IMR-90 (cell line): ENCODE data around the gene MEGF6. TPM values are rescaled to one million over a fixed set of nuclear protein-coding genes. Genes with fewer than 3 reads are reported as not detected.

Experiments
- ATAC-seq: fragments of 200-7000 bp; cut with Tn5 transposase; 2 replicates; pipeline ENCODE4 v1.9.1; 2020; ENCODE audit warnings: low read depth, mild to moderate bottlenecking, moderate library complexity
- BruUV-seq: library from RNA; stranded (reverse); fragments of 400-500 nt; replicated peaks from 2 replicates; lab custom pipeline; 2021; lab: Mats Ljungman, UMichigan
- CTCF ChIA-PET: fragments of 300-600 bp; formaldehyde crosslinking; extraction: SDS; loops from one replicate; lab custom pipeline; 2021; ENCODE audit warnings: antibody characterized with exemption; lab: Yijun Ruan, JAX
- POLR2A ChIA-PET: fragments of 300-600 bp; sonication (Branson Sonifier 250); formaldehyde crosslinking; loops from one replicate; lab custom pipeline; 2022; ENCODE audit warnings: antibody characterized with exemption; ENCODE audit not compliant: unreplicated experiment; lab: Charles Lee
- DNase-seq: peaks from one replicate; pipeline ENCODE4 v3.0.0; 2013
- H2AFZ ChIP-seq: replicated peaks from 2 replicates; pipeline ENCODE3; 2013; ENCODE audit warnings: low read length, mild to moderate bottlenecking; ENCODE audit not compliant: poor library complexity
- H2AK5ac ChIP-seq: 2 replicates; pipeline ENCODE4 v1.6.1; 2013; ENCODE audit warnings: low read depth, low read length, inconsistent platforms
- H2AK9ac ChIP-seq: replicated peaks from 2 replicates; pipeline ENCODE3; 2013; ENCODE audit warnings: mild to moderate bottlenecking, low read depth, low read length, moderate library complexity; ENCODE audit not compliant: poor library complexity
- H2BK120ac ChIP-seq: 2 replicates; pipeline ENCODE4 v1.6.1; 2013; ENCODE audit warnings: low read depth, low read length, inconsistent platforms
- H2BK15ac ChIP-seq: 3 replicates; pipeline ENCODE4 v1.6.1; 2013; ENCODE audit warnings: low read depth, low read length, inconsistent platforms
- H2BK20ac ChIP-seq: 2 replicates; pipeline ENCODE4 v1.6.1; 2013; ENCODE audit warnings: low read depth, mild to moderate bottlenecking, inconsistent platforms, low read length, moderate library complexity
- H2BK5ac ChIP-seq: 2 replicates; pipeline ENCODE4 v1.6.1; 2013; ENCODE audit warnings: mild to moderate bottlenecking, low read depth, low read length, inconsistent platforms; ENCODE audit not compliant: poor library complexity, severe bottlenecking
- H3K14ac ChIP-seq: replicated peaks from 2 replicates; pipeline ENCODE4 v1.6.1; 2013; ENCODE audit warnings: low read depth, low read length, inconsistent platforms
- H3K18ac ChIP-seq: 2 replicates; pipeline ENCODE4 v1.6.1; 2013; ENCODE audit warnings: low read depth, low read length, control low read depth
- H3K23ac ChIP-seq: 2 replicates; pipeline ENCODE4 v1.6.1; 2013; ENCODE audit warnings: low read depth, low read length, inconsistent platforms
- H3K27ac ChIP-seq: 2 replicates; pipeline ENCODE4 v1.5.1; 2013; ENCODE audit warnings: mild to moderate bottlenecking, control low read depth, low read length; ENCODE audit not compliant: insufficient read depth
- H3K27me3 ChIP-seq: 2 replicates; pipeline ENCODE4 v1.6.1; 2013; ENCODE audit warnings: low read length; ENCODE audit not compliant: control insufficient read depth, insufficient read depth
- H3K36me3 ChIP-seq: 2 replicates; pipeline ENCODE4 v1.6.1; 2013; ENCODE audit warnings: low read length, mixed read lengths; ENCODE audit not compliant: control insufficient read depth, insufficient read depth
- H3K4ac ChIP-seq: 2 replicates; pipeline ENCODE4 v1.6.1; 2013; ENCODE audit warnings: low read depth, low read length, inconsistent platforms
- H3K4me1 ChIP-seq: 2 replicates; pipeline ENCODE4 v1.6.1; 2013; ENCODE audit warnings: low read length, mixed read lengths; ENCODE audit not compliant: control insufficient read depth, insufficient read depth
- H3K4me2 ChIP-seq: 2 replicates; pipeline ENCODE4 v1.6.1; 2013; ENCODE audit warnings: low read depth, mild to moderate bottlenecking, control low read depth, low read length, moderate library complexity
- H3K4me3 ChIP-seq: 2 replicates; pipeline ENCODE4 v1.5.1; 2013; ENCODE audit warnings: low read depth, mild to moderate bottlenecking, control low read depth, low read length, moderate library complexity; ENCODE audit not compliant: insufficient read depth
- H3K56ac ChIP-seq: 2 replicates; pipeline ENCODE4 v1.6.1; 2013; ENCODE audit warnings: low read length, inconsistent platforms; ENCODE audit not compliant: insufficient read depth; ENCODE audit errors: extremely low read depth
- H3K79me1 ChIP-seq, 2 experiments: 2 replicates each; pipeline ENCODE4 v1.6.1; 2013; ENCODE audit warnings: low read length in 2 of 2, inconsistent platforms in 1 of 2, low read depth in 1 of 2
- H3K9ac ChIP-seq: 2 replicates; pipeline ENCODE4 v1.6.1; 2013; ENCODE audit warnings: low read depth, low read length, control low read depth
- H3K9me1 ChIP-seq: 2 replicates; pipeline ENCODE4 v1.6.1; 2013; ENCODE audit warnings: low read length, inconsistent platforms; ENCODE audit not compliant: insufficient read depth
- H3K9me3 ChIP-seq: 2 replicates; pipeline ENCODE4 v1.6.1; 2013; ENCODE audit warnings: low read length; ENCODE audit not compliant: control insufficient read depth, insufficient read depth
- H4K20me1 ChIP-seq: 2 replicates; pipeline ENCODE4 v1.6.1; 2013; ENCODE audit warnings: low read length, inconsistent platforms; ENCODE audit not compliant: insufficient read depth
- H4K5ac ChIP-seq: 2 replicates; pipeline ENCODE4 v1.6.1; 2013; ENCODE audit warnings: mild to moderate bottlenecking, low read depth, low read length, control low read depth
- H4K8ac ChIP-seq, 2 experiments: 2 replicates each; pipeline ENCODE4 v1.6.1; 2013; ENCODE audit warnings: low read depth in 2 of 2, low read length in 2 of 2, control low read depth in 1 of 2, inconsistent platforms in 1 of 2
- H4K91ac ChIP-seq: 2 replicates; pipeline ENCODE4 v1.6.1; 2013; ENCODE audit warnings: low read depth, low read length, inconsistent platforms; ENCODE audit not compliant: insufficient read depth
- BHLHE40 ChIP-seq: fragments of 150-350 bp; IDR thresholded peaks from 2 replicates; pipeline ENCODE4 v1.6.1; 2016; ENCODE audit warnings: mild to moderate bottlenecking, low read depth, low read length
- CHD1 ChIP-seq: IDR thresholded peaks from 2 replicates; pipeline ENCODE4 v1.6.1; 2012; ENCODE audit warnings: low read depth, low read length, improper control_type of control experiment
- MAFK ChIP-seq: IDR thresholded peaks from 2 replicates; pipeline ENCODE4 v1.6.1; 2012; ENCODE audit warnings: low read depth, low read length, improper control_type of control experiment
- POLR2A ChIP-seq: IDR thresholded peaks from 2 replicates; pipeline ENCODE4 v1.6.1; 2012; ENCODE audit warnings: mild to moderate bottlenecking, low read depth, low read length
- RFX5 ChIP-seq: IDR thresholded peaks from 2 replicates; pipeline ENCODE4 v1.8.0; 2012; ENCODE audit warnings: low read depth, mild to moderate bottlenecking, low read length, moderate library complexity
- WGBS, 2 experiments: methylation state at CpG; one replicate each; pipeline versions ENCODE4 v1.1.5 to v1.1.7; 2013; ENCODE audit warnings: missing lambda C conversion rate in 2 of 2; ENCODE audit not compliant: insufficient read length in 1 of 2; ENCODE audit errors: extremely low coverage in 2 of 2; 5-methylcytosine and 5-hydroxymethylcytosine counted together
- dilution Hi-C: fragments of 300-500 bp; cut with HindIII; formaldehyde crosslinking; loops from one replicate; pipeline ENCODE4 v1.14.3; 2018; ENCODE audit warnings: low sequenced_read_pairs; ENCODE audit not compliant: unreplicated experiment
- in situ Hi-C: fragments of 300-500 bp; cut with MboI; formaldehyde crosslinking; loops from 3 replicates; pipeline ENCODE4 v1.14.3; 2019; ENCODE audit warnings: low sequenced_read_pairs, inconsistent platforms, mixed read lengths
- intact Hi-C: fragments of 100-400 bp; cut with micrococcal nuclease; formaldehyde crosslinking; loops from 2 replicates; pipeline ENCODE4 v1.10.0; 2022
- polyA plus RNA-seq, 3 experiments: library from polyadenylated mRNA; depleted of rRNA; stranded (reverse); fragments of >200 nt; gene quantifications; 2 replicates each; pipeline ENCODE4 v1.2.3, GENCODE V29; 2012; ENCODE audit warnings: low replicate concordance in 1 of 3
- total RNA-seq: library from RNA; depleted of rRNA; stranded (reverse); fragments of >200 nt; gene quantifications from 2 replicates; pipeline ENCODE4 v1.2.3, GENCODE V29; 2012
- TF ChIP-seq, protein P1 (sequence below): fragments of 150-350 bp; IDR thresholded peaks from 2 replicates; pipeline ENCODE4 v1.6.1; 2017; ENCODE audit warnings: mild to moderate bottlenecking, antibody characterized with exemption, low read length, low read depth
- TF ChIP-seq, protein P2 (sequence below): fragments of 150-350 bp; IDR thresholded peaks from 2 replicates; pipeline ENCODE4 v1.6.1; 2016; ENCODE audit warnings: low read depth, mild to moderate bottlenecking, low read length, moderate library complexity, borderline replicate concordance

The MEGF6 gene
- total and polyA plus RNA-seq, 2 of the 4 experiments (the other 2 are of a cell fraction): 0.72 to 4.1 TPM

DNA sequence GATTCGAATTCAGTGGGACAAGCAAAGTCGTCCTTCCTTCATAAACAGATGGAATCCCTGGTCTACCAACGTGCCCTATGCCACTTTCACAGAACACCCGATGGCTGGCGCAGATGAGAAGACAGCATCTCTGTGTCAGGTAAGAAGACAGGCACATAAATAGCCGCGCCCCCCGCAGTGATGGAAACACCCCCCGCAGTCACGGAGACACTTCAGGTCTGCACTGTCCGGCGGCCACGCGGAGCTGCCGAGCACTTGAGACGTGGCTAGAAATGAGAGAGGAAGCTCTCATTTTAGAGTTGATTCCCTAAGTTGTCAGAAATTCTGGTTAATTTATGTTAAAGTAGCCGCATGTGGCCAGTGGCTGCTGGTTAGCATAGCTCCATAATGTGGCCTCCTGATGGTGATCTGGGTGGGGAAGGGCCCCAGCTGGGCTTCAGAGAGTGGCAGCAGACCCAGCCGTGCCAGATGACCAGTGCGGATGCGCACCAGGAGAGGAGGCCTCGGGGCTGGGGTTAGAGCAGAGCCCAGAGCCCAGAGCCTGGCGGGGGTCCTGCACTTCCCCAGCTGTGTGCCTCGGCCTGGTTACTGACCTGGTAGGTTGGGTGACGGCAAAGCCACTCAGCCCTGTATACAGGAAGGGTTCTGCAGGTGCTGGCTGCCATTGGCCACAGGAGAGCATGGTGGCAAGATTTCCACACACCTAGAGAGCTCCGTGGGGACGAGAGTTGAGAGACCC, 16.4 kb upstream of the MEGF6 start:
- no peaks in the 10 kb centered on the region for H3K27me3 ChIP-seq
- no peak overlapping the region for H3K4me2 ChIP-seq
- no peak overlapping the region for H4K5ac ChIP-seq
- H2BK5ac ChIP-seq: no peak overlapping the region
- ChIA-PET POLR2A (no interaction called here), CTCF (no interaction called here)
- no peak overlapping the region for H3K18ac ChIP-seq
- TF ChIP-seq RFX5 (no peak), POLR2A (no peak), MAFK (no peak), BHLHE40 (no peak), CHD1 (no peak)
- TF ChIP-seq, protein P1, sequence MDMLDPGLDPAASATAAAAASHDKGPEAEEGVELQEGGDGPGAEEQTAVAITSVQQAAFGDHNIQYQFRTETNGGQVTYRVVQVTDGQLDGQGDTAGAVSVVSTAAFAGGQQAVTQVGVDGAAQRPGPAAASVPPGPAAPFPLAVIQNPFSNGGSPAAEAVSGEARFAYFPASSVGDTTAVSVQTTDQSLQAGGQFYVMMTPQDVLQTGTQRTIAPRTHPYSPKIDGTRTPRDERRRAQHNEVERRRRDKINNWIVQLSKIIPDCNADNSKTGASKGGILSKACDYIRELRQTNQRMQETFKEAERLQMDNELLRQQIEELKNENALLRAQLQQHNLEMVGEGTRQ: no peak
- TF ChIP-seq, protein P2, sequence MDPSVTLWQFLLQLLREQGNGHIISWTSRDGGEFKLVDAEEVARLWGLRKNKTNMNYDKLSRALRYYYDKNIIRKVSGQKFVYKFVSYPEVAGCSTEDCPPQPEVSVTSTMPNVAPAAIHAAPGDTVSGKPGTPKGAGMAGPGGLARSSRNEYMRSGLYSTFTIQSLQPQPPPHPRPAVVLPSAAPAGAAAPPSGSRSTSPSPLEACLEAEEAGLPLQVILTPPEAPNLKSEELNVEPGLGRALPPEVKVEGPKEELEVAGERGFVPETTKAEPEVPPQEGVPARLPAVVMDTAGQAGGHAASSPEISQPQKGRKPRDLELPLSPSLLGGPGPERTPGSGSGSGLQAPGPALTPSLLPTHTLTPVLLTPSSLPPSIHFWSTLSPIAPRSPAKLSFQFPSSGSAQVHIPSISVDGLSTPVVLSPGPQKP: no peak
- no peak overlapping the region for H3K27ac ChIP-seq
- H3K79me1 ChIP-seq: peaks cover 12 to 23% of the 10 kb centered on the region in 2 experiments; a peak in 3 of 4 replicates
- no TSS peak for BruUV-seq
- no peak overlapping the region for H3K14ac ChIP-seq
- no peak overlapping the region for H3K4me3 ChIP-seq
- WGBS, 2 experiments: 98% methylated on average over 5 of the region's 26 CpGs; no CpG with 5 or more reads in 1 of the 2 experiments
- no peaks in the 10 kb centered on the region for H3K9me3 ChIP-seq
- H4K20me1 ChIP-seq: no peaks in the 10 kb centered on the region; the same call in none of the 2 replicates
- H3K9ac ChIP-seq: no peak overlapping the region
- no peak overlapping the region for H2BK15ac ChIP-seq
- ATAC-seq: no peak
- H3K56ac ChIP-seq: no peak overlapping the region
- H2BK20ac ChIP-seq: no peak overlapping the region
- H3K9me1 ChIP-seq: no peaks in the 10 kb centered on the region; the same call in 1 of the 2 replicates
- peaks cover 7% of the 10 kb centered on the region for H3K4me1 ChIP-seq
- H4K91ac ChIP-seq: no peak overlapping the region
- in situ Hi-C loops: no loop called here
- no peak overlapping the region for H3K4ac ChIP-seq
- H2AFZ ChIP-seq: no peak overlapping the region
- dilution Hi-C loops: no loop called here
- H3K23ac ChIP-seq: no peak overlapping the region
- H2AK5ac ChIP-seq: no peak overlapping the region
- H2BK120ac ChIP-seq: no peak overlapping the region
- no peak overlapping the region for H2AK9ac ChIP-seq
- peaks cover 43% of the 10 kb centered on the region for H3K36me3 ChIP-seq
- no peak overlapping the region for H4K8ac ChIP-seq
- DNase-seq: no peak
- intact Hi-C loops: no loop called here
